ENCODE data around the gene SIN3B.

DNA sequence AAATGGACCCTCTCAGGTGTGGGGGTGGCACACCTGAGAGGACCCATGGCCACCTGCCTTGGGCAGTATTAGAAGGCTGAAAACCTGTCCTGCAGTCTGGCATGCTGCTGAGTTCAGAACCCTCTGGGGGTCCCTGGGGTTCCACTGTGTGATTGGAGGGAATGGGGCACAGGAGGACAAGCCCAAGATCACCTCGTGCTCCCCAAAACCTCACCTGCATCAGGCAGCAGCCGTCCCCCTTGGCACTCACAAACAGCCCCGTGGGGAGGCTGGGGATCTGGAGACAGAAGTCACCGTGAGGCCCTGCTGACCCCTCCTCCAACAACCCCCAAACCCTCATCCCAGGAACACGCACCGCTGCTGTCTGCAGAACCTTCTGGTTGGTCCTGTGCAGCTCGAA is 74.1 kb downstream of the SIN3B start:
- TF ChIP-seq POLR2A (IDR thresholded peaks at IDR 0.05) (no peak), POLR2AphosphoS5 (IDR thresholded peaks at IDR 0.05) (no peak), EP300 (IDR thresholded peaks at IDR 0.05) (no peak)
- TF ChIP-seq, protein P1, sequence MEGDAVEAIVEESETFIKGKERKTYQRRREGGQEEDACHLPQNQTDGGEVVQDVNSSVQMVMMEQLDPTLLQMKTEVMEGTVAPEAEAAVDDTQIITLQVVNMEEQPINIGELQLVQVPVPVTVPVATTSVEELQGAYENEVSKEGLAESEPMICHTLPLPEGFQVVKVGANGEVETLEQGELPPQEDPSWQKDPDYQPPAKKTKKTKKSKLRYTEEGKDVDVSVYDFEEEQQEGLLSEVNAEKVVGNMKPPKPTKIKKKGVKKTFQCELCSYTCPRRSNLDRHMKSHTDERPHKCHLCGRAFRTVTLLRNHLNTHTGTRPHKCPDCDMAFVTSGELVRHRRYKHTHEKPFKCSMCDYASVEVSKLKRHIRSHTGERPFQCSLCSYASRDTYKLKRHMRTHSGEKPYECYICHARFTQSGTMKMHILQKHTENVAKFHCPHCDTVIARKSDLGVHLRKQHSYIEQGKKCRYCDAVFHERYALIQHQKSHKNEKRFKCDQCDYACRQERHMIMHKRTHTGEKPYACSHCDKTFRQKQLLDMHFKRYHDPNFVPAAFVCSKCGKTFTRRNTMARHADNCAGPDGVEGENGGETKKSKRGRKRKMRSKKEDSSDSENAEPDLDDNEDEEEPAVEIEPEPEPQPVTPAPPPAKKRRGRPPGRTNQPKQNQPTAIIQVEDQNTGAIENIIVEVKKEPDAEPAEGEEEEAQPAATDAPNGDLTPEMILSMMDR (IDR thresholded peaks at IDR 0.05), result no peak
